Measurements from ENCODE around the gene TCF3.

Gene TCF3

DNA sequence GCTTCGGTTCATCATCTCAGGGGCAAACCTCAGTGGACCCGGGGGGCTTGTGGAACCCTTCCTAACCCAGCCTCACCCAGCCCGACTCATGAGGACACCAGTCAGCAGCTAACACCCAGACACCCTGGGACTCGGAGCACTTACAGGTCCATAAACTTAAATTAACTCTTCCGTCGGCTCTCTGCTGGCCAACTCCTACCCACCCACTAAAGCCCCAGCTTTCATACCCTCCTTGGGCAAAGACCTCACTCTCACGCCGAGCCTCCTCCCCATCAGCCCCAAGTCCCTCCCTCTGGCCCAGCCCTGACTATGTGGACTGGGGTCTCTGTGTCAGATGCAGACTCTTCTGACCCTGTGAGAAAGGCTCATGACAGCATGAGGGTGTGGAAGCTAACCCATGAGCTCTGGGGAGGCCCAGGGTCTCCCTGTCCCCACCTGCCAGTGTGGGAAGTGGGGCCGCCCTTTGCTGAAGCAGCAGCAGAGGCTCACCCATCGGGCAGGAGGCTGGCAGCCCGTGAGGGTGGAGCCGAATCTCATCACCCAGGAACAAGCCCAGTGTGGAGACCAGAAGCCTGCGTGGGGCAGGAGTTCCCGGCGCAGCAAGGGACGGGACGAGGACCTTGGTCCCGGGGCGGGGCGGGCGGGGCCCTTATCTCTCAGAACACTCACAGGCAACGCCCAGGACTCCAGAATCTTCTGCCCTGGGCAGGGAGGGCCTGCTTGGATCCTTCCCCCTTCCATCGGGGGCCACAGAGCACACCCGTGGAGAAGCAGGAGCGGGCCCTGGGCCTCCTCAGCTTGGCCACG lies 19.8 kb downstream of the TCF3 start:
- Histone ChIP-seq H3K9me3 (ENCODE audit: insufficient read depth, low read depth, low read length) (no peaks in the 10 kb centered on the region), H3K36me3 (ENCODE audit: insufficient read depth, low read depth, low read length) (peaks cover 65% of the 10 kb centered on the region), H3K27me3 (ENCODE audit: insufficient read depth, low read length) (no peaks in the 10 kb centered on the region), H3K27ac (ENCODE audit: low read length) (no peak overlapping the region), H3K9ac (ENCODE audit: low read depth, low read length) (no peak overlapping the region), H3K4me1 (ENCODE audit: insufficient read depth, low read length) (no peaks in the 10 kb centered on the region), H3K4me3 (ENCODE audit: low read length) (no peak overlapping the region)

DNA sequence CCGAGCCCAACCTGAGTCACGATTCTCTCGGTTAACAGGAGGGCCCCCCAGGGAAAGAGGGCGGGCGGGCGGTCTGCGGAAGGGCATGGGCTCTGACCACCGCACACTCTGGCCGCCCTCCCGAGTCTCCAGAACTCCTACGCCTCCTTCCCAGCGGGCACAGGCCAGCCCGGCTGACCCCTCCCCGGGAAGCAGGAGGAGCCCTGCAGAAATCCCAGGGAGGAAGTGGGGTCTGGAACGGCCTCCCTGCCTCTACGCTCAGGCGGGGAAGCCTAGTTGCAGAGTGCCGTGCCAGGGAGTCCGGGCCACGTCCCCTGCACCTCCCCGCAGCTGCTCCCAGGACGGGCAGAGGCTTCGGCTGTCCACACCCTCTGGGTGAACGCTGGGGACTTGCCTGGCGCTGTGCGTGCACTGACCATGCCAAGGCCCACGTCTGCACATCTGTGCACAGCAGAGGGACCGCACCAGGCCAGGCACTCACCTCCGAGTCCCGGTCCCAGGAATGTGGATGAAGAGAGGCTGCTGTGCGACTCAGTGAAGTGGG lies 20.8 kb downstream of the TCF3 start:
- Histone ChIP-seq H3K36me3 (ENCODE audit: insufficient read depth, low read depth, low read length) (peaks cover 56% of the 10 kb centered on the region), H3K27ac (ENCODE audit: low read length) (no peak overlapping the region), H3K27me3 (ENCODE audit: insufficient read depth, low read length) (no peaks in the 10 kb centered on the region), H3K4me1 (ENCODE audit: insufficient read depth, low read length) (no peaks in the 10 kb centered on the region), H3K9ac (ENCODE audit: low read depth, low read length) (no peak overlapping the region), H3K9me3 (ENCODE audit: insufficient read depth, low read depth, low read length) (no peaks in the 10 kb centered on the region), H3K4me3 (ENCODE audit: low read length) (no peak overlapping the region)

DNA sequence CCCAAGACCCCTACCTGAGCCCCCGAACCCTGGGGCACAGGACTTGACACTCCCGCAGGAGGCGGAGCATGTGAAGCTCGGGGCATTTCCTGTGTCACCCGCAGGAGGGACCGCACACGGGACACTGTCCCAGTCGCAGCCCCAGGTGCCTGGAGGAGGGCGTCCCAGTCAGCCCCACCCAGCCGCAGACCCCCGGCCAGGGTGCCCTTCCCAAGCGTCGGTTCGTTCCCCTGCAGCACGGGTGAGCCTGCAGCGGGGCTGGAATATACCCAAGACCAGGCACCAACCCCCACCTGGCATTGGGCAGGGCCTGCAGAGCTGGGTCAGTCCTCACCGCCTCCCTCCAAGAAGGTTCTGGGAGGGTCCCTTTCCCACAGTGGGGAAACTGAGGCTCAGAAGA lies 21.6 kb downstream of the TCF3 start:
- Histone ChIP-seq H3K4me3 (ENCODE audit: low read length) (no peak overlapping the region), H3K36me3 (ENCODE audit: insufficient read depth, low read depth, low read length) (peaks cover 52% of the 10 kb centered on the region), H3K9me3 (ENCODE audit: insufficient read depth, low read depth, low read length) (no peaks in the 10 kb centered on the region), H3K4me1 (ENCODE audit: insufficient read depth, low read length) (no peaks in the 10 kb centered on the region), H3K27ac (ENCODE audit: low read length) (no peak overlapping the region), H3K27me3 (ENCODE audit: insufficient read depth, low read length) (no peaks in the 10 kb centered on the region), H3K9ac (ENCODE audit: low read depth, low read length) (no peak overlapping the region)

DNA sequence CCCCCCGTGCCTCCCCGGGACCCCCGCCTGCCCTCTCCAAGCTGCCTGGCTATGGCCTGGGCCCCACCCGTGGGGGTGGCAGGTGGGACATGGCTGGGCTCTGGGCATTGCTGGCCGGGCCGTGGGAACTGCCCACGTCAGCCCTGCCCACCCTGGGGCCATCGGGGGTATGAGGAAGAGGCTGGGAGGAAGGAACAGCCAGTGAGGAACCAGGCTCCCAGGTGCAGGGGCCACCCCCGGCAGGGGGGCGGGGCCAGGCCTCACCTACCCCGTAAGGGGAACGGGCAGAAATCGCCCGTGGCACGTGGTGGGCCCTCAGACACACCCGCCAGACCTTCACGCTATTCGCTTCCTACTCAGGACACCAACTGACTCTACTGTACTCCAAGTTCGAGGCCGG lies 22.4 kb downstream of the TCF3 start:
- H3K27ac ChIP-seq (ENCODE audit: low read length), result no peak overlapping the region
- H3K36me3 ChIP-seq (ENCODE audit: insufficient read depth, low read depth, low read length), result peaks cover 48% of the 10 kb centered on the region
- H3K9me3 ChIP-seq (ENCODE audit: insufficient read depth, low read depth, low read length), result no peaks in the 10 kb centered on the region
- no peak overlapping the region for H3K9ac ChIP-seq (ENCODE audit: low read depth, low read length)
- no peaks in the 10 kb centered on the region for H3K4me1 ChIP-seq (ENCODE audit: insufficient read depth, low read length)
- H3K27me3 ChIP-seq (ENCODE audit: insufficient read depth, low read length), result no peaks in the 10 kb centered on the region
- H3K4me3 ChIP-seq (ENCODE audit: low read length), result no peak overlapping the region

DNA sequence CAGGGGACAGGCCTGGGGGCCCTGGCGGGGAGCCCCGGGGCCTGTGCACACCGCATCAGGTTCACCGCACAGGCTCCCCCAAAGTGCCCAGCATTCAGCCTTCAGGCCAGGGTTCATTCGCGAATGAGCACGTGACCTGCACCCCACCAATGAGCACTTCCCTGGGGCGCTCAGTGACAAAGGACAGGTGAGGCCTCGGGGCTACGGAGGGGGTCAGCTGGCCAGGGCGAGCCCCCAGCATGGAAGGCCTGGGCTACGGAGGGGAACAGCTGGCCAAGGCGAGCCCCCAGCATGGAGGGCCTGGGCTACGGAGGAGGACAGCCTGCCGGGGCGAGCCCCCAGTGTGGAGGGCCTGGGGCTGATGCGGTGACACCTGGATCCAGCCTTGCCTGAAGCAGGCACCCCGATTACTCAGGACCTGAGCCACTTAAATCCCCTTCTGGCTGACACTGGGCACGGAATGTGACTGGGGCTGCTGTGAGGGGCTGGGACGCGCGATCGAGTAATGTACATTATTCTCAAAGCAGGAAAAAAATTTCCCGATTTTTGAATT lies 23.1 kb downstream of the TCF3 start:
- H3K27me3 ChIP-seq (ENCODE audit: insufficient read depth, low read length), result no peaks in the 10 kb centered on the region
- H3K9me3 ChIP-seq (ENCODE audit: insufficient read depth, low read depth, low read length), result no peaks in the 10 kb centered on the region
- no peaks in the 10 kb centered on the region for H3K4me1 ChIP-seq (ENCODE audit: insufficient read depth, low read length)
- no peak overlapping the region for H3K27ac ChIP-seq (ENCODE audit: low read length)
- no peak overlapping the region for H3K4me3 ChIP-seq (ENCODE audit: low read length)
- H3K9ac ChIP-seq (ENCODE audit: low read depth, low read length), result no peak overlapping the region; the same call in 1 of the 2 replicates
- peaks cover 47% of the 10 kb centered on the region for H3K36me3 ChIP-seq (ENCODE audit: insufficient read depth, low read depth, low read length)

DNA sequence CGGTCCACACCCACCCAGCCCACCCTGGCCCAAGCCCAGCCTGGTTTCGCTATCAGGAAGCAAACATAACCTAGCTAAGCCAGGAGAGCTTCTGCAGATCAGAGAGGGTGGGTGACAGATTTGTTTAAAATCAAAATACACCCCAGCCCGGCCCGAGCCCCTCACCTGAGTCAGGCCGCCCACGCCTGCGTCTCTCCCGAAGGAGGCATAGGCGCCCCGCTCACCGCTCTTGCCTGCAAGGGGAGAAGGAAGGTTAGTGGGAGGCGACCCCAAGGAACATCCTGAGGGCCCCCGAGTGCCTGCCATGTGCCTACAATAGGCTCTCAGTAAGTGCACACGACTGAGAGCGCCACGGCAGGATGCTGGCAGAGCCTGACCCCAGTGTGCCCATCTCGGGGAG lies 25.2 kb downstream of the TCF3 start:
- H3K27me3 ChIP-seq (ENCODE audit: insufficient read depth, low read length), result no peaks in the 10 kb centered on the region
- no peaks in the 10 kb centered on the region for H3K9me3 ChIP-seq (ENCODE audit: insufficient read depth, low read depth, low read length)
- no peaks in the 10 kb centered on the region for H3K4me1 ChIP-seq (ENCODE audit: insufficient read depth, low read length)
- no peak overlapping the region for H3K4me3 ChIP-seq (ENCODE audit: low read length)
- peaks cover 50% of the 10 kb centered on the region for H3K36me3 ChIP-seq (ENCODE audit: insufficient read depth, low read depth, low read length)
- H3K9ac ChIP-seq (ENCODE audit: low read depth, low read length), result no peak overlapping the region
- no peak overlapping the region for H3K27ac ChIP-seq (ENCODE audit: low read length)

DNA sequence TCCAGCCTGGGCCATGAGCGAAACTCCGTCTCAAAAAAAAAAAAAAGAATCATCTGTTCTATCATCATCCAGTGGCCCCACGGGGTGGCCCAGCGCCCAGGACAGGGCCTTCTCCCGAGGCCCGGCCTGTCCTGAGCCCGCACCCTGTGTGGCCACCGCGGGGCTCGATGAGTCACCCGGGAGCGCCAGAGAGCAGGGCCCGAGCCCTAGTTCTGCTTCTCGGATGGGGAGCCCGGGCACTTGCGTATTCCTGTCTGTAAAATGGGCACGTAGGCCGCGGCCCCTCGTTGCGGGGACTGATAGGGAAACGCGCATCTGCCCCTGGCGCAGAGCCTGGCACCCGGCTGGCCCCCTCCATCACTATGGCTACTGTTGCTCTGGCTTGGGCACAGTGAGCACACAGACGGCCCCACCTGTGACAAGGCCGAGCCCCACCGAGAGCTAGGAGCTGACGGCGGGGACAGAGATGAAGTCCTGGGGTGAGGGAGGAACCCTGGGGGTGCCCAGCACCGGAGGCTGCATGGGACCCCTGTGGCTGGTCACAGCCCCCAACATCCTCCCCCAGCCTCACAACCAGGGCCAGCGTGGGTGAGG lies 25.9 kb downstream of the TCF3 start:
- H3K36me3 ChIP-seq (ENCODE audit: insufficient read depth, low read depth, low read length), result peaks cover 46% of the 10 kb centered on the region
- H3K4me3 ChIP-seq (ENCODE audit: low read length), result no peak overlapping the region
- no peaks in the 10 kb centered on the region for H3K4me1 ChIP-seq (ENCODE audit: insufficient read depth, low read length)
- H3K27me3 ChIP-seq (ENCODE audit: insufficient read depth, low read length), result no peaks in the 10 kb centered on the region
- no peak overlapping the region for H3K9ac ChIP-seq (ENCODE audit: low read depth, low read length)
- no peak overlapping the region for H3K27ac ChIP-seq (ENCODE audit: low read length)
- no peaks in the 10 kb centered on the region for H3K9me3 ChIP-seq (ENCODE audit: insufficient read depth, low read depth, low read length)

DNA sequence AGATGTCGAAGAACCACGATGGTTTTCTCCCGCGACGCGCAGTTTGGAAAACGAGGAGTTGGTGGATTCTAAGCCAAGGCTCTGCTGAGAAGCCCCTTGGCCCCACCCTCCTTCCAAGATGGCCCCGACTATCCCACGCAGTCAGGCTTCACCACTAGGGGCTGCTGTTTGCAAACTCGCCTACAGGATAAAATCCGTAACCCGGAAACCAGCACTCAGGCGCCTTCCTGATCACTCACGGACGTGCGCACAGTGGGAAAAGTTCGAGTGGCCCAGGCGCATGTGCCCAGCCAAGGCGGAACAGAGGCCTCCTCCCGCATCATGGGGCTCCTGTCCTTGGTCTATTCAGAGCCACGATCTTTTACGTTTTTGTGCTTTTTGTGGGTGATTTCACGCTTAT lies 28.0 kb downstream of the TCF3 start:
- no peaks in the 10 kb centered on the region for H3K27me3 ChIP-seq (ENCODE audit: insufficient read depth, low read length)
- H3K9me3 ChIP-seq (ENCODE audit: insufficient read depth, low read depth, low read length), result no peaks in the 10 kb centered on the region
- no peaks in the 10 kb centered on the region for H3K4me1 ChIP-seq (ENCODE audit: insufficient read depth, low read length)
- no peak overlapping the region for H3K4me3 ChIP-seq (ENCODE audit: low read length)
- no peak overlapping the region for H3K9ac ChIP-seq (ENCODE audit: low read depth, low read length)
- H3K36me3 ChIP-seq (ENCODE audit: insufficient read depth, low read depth, low read length), result peaks cover 54% of the 10 kb centered on the region
- H3K27ac ChIP-seq (ENCODE audit: low read length), result no peak overlapping the region

DNA sequence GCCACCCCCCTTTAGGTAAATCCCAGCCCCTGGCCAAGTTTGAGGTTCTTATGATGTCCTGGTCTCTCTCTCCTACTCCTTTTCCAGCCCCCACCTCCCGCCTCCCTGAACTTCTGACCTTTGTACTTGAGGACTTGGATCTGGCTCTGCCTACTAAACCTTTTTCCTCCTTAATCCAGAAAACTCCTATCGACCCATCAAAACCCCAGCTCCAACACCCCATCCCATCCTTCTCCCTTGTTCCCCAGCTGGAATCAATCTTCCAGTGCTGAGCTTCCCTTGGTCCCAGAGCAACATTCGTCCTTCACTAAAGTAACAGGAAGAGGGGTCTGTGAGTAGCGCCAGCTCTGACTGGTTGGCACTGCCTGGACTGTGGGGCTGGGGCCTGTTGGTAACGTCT lies 29.9 kb downstream of the TCF3 start:
- Histone ChIP-seq H3K36me3 (ENCODE audit: insufficient read depth, low read depth, low read length) (peaks cover 71% of the 10 kb centered on the region), H3K9ac (ENCODE audit: low read depth, low read length) (no peak overlapping the region), H3K4me1 (ENCODE audit: insufficient read depth, low read length) (no peaks in the 10 kb centered on the region), H3K9me3 (ENCODE audit: insufficient read depth, low read depth, low read length) (no peaks in the 10 kb centered on the region), H3K27me3 (ENCODE audit: insufficient read depth, low read length) (no peaks in the 10 kb centered on the region), H3K4me3 (ENCODE audit: low read length) (no peak overlapping the region), H3K27ac (ENCODE audit: low read length) (no peak overlapping the region)

DNA sequence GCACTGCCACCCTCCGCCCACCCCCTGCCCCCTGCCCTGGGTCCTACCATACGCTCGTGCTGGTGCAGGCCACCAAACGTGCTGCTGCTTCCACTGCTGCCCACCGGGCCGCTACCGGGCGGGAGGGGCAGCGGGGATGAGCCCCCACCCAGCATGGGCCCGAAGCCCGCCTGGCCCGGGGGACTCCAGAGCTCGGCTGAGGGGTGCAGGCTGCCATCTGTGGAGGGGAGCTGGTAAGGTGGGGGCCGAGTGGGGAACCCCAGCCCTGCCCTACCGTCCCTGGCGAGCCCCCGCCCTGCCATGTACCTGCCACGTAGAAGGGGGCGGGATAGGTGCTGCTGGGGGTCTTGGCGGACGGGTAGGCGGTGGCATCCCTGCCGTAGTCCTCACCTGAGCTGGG lies 30.4 kb downstream of the TCF3 start:
- Histone ChIP-seq H3K9ac (ENCODE audit: low read depth, low read length) (no peak overlapping the region), H3K36me3 (ENCODE audit: insufficient read depth, low read depth, low read length) (peaks cover 77% of the 10 kb centered on the region), H3K4me3 (ENCODE audit: low read length) (no peak overlapping the region), H3K9me3 (ENCODE audit: insufficient read depth, low read depth, low read length) (no peaks in the 10 kb centered on the region), H3K27me3 (ENCODE audit: insufficient read depth, low read length) (no peaks in the 10 kb centered on the region), H3K27ac (ENCODE audit: low read length) (no peak overlapping the region), H3K4me1 (ENCODE audit: insufficient read depth, low read length) (no peaks in the 10 kb centered on the region)

DNA sequence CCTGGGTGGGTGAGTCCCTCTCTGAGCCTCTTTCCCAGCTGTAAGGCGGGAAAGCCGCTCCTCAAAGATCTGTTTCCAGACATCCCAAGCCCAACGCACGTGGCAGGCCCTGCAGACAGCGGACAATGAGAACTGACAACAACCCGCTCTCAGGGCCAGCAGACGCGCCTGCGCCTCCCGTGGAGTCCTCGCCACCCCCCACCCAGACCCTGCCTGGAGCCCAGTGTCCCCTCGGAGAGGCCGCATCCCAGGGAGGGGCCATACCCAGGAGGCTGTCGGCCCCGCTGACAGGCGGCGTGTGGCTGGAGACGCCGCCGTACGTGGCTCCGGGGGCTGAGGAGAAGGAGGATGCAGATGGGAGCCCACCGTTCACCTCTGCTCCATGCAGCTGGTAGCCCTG lies 30.8 kb downstream of the TCF3 start:
- no peak overlapping the region for H3K9ac ChIP-seq (ENCODE audit: low read depth, low read length)
- no peaks in the 10 kb centered on the region for H3K27me3 ChIP-seq (ENCODE audit: insufficient read depth, low read length)
- no peak overlapping the region for H3K27ac ChIP-seq (ENCODE audit: low read length)
- no peak overlapping the region for H3K4me3 ChIP-seq (ENCODE audit: low read length)
- no peaks in the 10 kb centered on the region for H3K4me1 ChIP-seq (ENCODE audit: insufficient read depth, low read length)
- no peaks in the 10 kb centered on the region for H3K9me3 ChIP-seq (ENCODE audit: insufficient read depth, low read depth, low read length)
- peaks cover 81% of the 10 kb centered on the region for H3K36me3 ChIP-seq (ENCODE audit: insufficient read depth, low read depth, low read length)

DNA sequence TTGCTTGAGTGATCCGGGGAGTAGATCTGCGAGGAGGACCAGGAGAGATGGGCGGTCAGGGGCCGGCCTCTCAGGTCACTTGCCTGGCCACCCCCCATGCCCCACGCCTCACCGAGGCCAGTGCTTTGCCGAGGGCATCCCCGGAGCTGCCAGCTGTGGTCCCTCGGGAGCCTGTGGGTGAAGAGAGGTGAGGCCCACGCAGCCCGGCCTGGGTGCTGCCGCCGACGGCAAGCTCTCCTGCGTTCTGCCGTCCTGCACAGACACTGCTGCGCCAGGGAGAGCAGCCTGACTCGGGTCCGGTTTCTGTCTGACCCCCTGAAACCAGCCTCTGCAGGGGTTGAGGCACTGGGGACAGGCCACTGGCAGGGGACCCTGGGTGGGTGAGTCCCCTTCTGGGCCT lies 31.4 kb downstream of the TCF3 start:
- Histone ChIP-seq H3K4me3 (ENCODE audit: low read length) (no peak overlapping the region), H3K27ac (ENCODE audit: low read length) (no peak overlapping the region), H3K36me3 (ENCODE audit: insufficient read depth, low read depth, low read length) (peaks cover 86% of the 10 kb centered on the region), H3K9me3 (ENCODE audit: insufficient read depth, low read depth, low read length) (no peaks in the 10 kb centered on the region), H3K9ac (ENCODE audit: low read depth, low read length) (no peak overlapping the region), H3K27me3 (ENCODE audit: insufficient read depth, low read length) (no peaks in the 10 kb centered on the region), H3K4me1 (ENCODE audit: insufficient read depth, low read length) (no peaks in the 10 kb centered on the region)

Measured in iPS-20b (cell line).